Neural crest cell (in vitro differentiated cells): Measurements from ENCODE around the gene MINDY2. TPM values are rescaled to one million over a fixed set of nuclear protein-coding genes. Genes with fewer than 3 reads are reported as not detected.
"Not testable (repeated sequence)": the region's sequence is repeated elsewhere in the genome, so short reads cannot be mapped to it uniquely, and the experiment has no call there.

Source experiments
- DNase-seq: peaks from one replicate; pipeline ENCODE4 v3.0.0; 2021; ENCODE audit warnings: low read depth, mixed read lengths, low spot score
- H3K27ac Mint-ChIP-seq: one replicate; pipeline ENCODE4 v1.8.0; 2021; ENCODE audit warnings: mild to moderate bottlenecking, mixed read lengths; ENCODE audit not compliant: unreplicated experiment
- H3K27me3 Mint-ChIP-seq: 2 replicates; pipeline ENCODE4 v1.8.0; 2021; ENCODE audit warnings: low read depth, mild to moderate bottlenecking, mixed read lengths
- H3K36me3 Mint-ChIP-seq: 2 replicates; pipeline ENCODE4 v1.8.0; 2021; ENCODE audit warnings: low read depth, mild to moderate bottlenecking, mixed read lengths
- H3K4me1 Mint-ChIP-seq: 2 replicates; pipeline ENCODE4 v1.8.0; 2021; ENCODE audit warnings: mixed read lengths
- H3K4me3 Mint-ChIP-seq: one replicate; pipeline ENCODE4 v1.8.0; 2021; ENCODE audit warnings: mild to moderate bottlenecking, mixed read lengths
- H3K9me3 Mint-ChIP-seq: 2 replicates; pipeline ENCODE4 v1.8.0; 2021; ENCODE audit warnings: mixed read lengths
- CTCF ChIP-seq: fragments of 200-600 bp; sonication (generic); conservative IDR thresholded peaks from 2 replicates; pipeline ENCODE4 v1.5.0; 2021; ENCODE audit warnings: antibody characterized with exemption, mild to moderate bottlenecking
- total RNA-seq: library from RNA; stranded (reverse); gene quantifications from 2 replicates; pipeline ENCODE4 v1.2.1, GENCODE V29; 2021

The MINDY2 gene
- total RNA-seq, 1 donor from 2014 or later = 14.3 TPM

DNA sequence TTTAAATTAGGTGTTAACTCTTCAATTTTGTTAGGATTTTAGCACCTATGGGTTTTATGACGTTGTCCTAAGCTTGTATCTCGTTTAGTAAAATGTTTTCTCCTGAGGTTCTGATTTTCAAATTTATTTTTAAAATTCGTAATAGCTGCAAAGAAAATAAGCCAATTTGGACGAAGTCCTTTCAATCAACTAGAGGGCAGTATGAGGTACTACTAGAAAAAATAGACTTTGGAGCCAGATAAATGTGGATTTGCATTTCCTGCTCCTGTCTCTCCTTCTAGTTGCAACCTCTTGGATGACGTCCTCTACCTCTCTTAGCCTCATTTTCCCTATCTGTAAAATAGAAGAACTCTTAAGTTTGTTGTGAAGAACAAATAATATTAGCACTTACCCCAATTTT is 81.2 kb downstream of the MINDY2 start:
- TF ChIP-seq CTCF = peak; percentile 44
- no peak overlapping the region for H3K27ac Mint-ChIP-seq
- no peaks in the 10 kb centered on the region for H3K9me3 Mint-ChIP-seq
- H3K4me3 Mint-ChIP-seq = no peak overlapping the region
- H3K27me3 Mint-ChIP-seq = no peaks in the 10 kb centered on the region
- DNase-seq = no peak
- H3K36me3 Mint-ChIP-seq = peaks cover 11% of the 10 kb centered on the region
- H3K4me1 Mint-ChIP-seq = peaks cover 8% of the 10 kb centered on the region

GRCh38 chr15:58854593-58854992 is 83.5 kb downstream of the MINDY2 start:
- Mint-ChIP-seq H3K4me1 (peaks cover 8% of the 10 kb centered on the region), H3K27ac (peak overlapping the region; percentile 5), H3K36me3 (peaks cover 5% of the 10 kb centered on the region), H3K9me3 (no peaks in the 10 kb centered on the region), H3K27me3 (no peaks in the 10 kb centered on the region), H3K4me3 (no peak overlapping the region)
- no peak for DNase-seq
- TF ChIP-seq CTCF = no peak

- peaks cover 8% of the 10 kb centered on the region for H3K4me1 Mint-ChIP-seq
- no peaks in the 10 kb centered on the region for H3K9me3 Mint-ChIP-seq
- no peak for DNase-seq
- no peak overlapping the region for H3K27ac Mint-ChIP-seq
- TF ChIP-seq CTCF = no peak
- H3K27me3 Mint-ChIP-seq = no peaks in the 10 kb centered on the region
- no peak overlapping the region for H3K4me3 Mint-ChIP-seq
- H3K36me3 Mint-ChIP-seq = peaks cover 5% of the 10 kb centered on the region
Observed at GRCh38 chr15:58856086-58856485, 85.0 kb downstream of the MINDY2 start.

- H3K36me3 Mint-ChIP-seq, H3K9me3 Mint-ChIP-seq, H3K27ac Mint-ChIP-seq, DNase-seq, H3K4me1 Mint-ChIP-seq, H3K4me3 Mint-ChIP-seq, H3K27me3 Mint-ChIP-seq: not testable (repeated sequence)
Observed at GRCh38 chr15:58856621-58857020, 85.5 kb downstream of the MINDY2 start.

- Mint-ChIP-seq H3K27me3 (no peaks in the 10 kb centered on the region), H3K9me3 (peaks cover 3% of the 10 kb centered on the region), H3K4me1 (peaks cover 9% of the 10 kb centered on the region), H3K27ac (no peak overlapping the region), H3K36me3 (peaks cover 4% of the 10 kb centered on the region), H3K4me3 (no peak overlapping the region)
- no peak for TF ChIP-seq CTCF
- no peak for DNase-seq
Observed at GRCh38 chr15:58862326-58862725, 91.2 kb downstream of the MINDY2 start.

GRCh38 chr15:58864602-58865424 is 93.7 kb downstream of the MINDY2 start:
- peaks cover 13% of the 10 kb centered on the region for H3K4me1 Mint-ChIP-seq
- no peak for DNase-seq

More at GRCh38 chr15:58864602-58865424, 93.7 kb downstream of the MINDY2 start:
- Mint-ChIP-seq H3K4me3 (no peak overlapping the region), H3K9me3 (peaks cover 3% of the 10 kb centered on the region), H3K27ac (peak overlapping the region; percentile 65), H3K36me3 (peaks cover 6% of the 10 kb centered on the region), H3K27me3 (no peaks in the 10 kb centered on the region)
- no peak for TF ChIP-seq CTCF
